UCSD-AML1 (cell line): ENCODE results near the gene RILPL1.
"Not testable (repeated sequence)": the region's sequence is repeated elsewhere in the genome, so short reads cannot be mapped to it uniquely, and the experiment has no call there.

Experiments
- DNase-seq: peaks from one replicate; lab custom pipeline; 2025; ENCODE audit not compliant: unreplicated experiment; lab: John Stamatoyannopoulos, UW

RILPL1 gene

DNA sequence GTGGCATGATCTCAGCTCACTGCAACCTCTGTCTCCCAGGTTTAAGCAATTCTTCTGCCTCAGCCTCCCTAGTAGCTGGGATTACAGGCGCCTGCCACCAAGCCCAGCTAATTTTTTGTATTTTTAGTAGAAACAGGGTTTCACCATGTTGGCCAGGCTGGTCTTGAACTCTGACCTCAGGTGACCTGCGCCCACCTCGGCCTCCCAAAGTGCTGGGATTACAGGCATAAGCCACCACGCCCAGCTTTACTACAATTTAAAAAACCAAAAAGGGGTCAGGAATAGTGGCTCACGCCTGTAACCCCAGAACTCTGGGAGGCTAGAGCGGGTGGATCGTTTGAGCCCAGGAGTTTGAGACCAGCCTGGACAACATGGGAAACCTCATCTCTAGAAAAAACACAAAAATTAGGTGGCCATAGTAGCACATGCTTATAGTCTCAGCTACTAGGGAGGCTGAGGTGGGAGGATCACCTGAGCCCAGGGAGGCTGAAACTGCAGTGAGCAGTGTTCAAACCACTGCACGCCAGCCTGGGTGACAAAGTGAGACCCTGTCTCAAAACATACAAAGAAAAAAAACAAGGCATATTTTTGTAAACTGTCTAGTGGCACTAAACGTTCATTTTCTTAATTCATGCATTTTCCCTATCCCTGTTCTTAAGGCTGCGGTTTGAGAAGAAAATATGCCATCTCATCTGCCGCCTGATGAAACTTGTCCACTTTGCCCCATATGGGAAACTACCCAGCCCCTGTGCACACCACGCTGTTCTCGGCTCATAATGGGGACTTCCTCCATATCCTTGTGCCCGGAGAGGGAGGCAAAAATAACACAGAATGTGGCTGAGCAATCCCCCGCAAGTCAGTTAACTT, 101.3 kb downstream of the RILPL1 start:
- DNase-seq = peak; percentile 64

DNA sequence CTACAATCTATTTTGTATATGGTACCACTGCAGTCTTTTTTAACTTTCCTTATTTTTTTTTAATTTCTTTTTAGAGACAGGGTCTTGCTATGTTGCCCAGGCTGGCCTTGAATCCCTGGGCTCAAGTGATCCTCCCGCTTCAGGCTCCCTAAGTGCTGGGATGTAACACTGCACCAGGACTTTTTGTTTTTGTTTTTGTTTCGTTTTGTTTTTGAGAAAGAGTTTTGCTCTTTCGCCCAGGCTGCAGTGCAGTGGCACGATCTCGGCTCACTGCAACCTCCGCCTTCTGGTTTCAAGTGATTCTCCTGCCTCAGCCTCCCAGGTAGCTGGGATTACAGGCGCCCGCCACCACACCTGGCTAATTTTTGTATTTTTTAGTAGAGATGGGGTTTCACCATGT, 104.4 kb downstream of the RILPL1 start:
- not testable (repeated sequence) for DNase-seq

DNA sequence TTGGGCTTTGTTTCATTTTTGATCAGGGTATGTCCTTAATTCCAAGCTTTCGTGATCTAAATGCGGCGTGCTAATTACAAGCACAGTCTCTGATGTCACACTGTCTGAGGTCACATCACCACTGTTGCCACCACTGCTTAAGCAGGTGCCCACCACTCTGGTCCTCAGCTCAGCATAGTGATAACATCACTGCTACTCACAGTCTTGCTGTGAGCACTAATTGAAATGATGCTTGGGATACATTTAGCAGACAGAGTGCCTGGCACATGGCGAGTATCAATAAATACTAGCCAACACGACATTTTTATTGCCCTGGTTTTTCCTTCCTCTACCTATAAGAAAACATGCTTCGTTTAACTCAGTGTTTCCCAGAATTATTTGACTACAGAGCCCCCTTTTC, 104.9 kb downstream of the RILPL1 start:
- DNase-seq = no peak

DNA sequence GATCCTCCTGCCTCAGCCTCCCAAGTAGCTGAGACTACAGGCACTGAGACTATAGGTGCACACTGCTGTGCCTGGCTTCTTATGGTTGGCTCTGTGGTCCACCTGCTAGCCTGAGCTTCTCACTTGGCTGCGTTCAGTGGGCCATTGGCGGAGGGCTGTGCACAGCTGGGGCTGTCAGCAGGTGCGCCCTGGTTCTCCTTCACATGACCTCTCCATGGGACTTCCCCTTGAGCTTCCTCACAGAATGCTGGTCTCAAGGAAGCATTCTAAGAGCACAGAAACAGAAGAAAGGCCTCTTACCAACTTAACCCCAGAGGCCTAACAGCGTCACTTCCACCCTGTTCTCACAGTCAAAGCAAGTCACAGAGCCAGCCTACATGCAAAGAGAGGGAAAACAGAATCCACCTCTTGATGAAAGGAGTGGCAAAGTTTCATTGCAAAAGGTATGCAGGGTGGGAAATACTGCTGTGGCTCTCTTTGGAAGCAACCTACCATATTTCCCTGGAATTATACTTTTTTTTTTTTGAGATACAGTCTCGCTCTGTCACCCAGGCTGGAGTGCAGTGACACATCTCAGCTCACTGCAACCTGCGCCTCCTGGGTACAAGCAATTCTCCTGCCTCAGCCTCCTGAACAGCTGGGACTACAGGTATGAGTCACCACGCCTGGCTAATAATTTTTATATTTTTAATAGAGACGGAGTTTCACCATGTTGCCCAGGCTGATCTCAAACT, 106.3 kb downstream of the RILPL1 start:
- DNase-seq = no peak

DNA sequence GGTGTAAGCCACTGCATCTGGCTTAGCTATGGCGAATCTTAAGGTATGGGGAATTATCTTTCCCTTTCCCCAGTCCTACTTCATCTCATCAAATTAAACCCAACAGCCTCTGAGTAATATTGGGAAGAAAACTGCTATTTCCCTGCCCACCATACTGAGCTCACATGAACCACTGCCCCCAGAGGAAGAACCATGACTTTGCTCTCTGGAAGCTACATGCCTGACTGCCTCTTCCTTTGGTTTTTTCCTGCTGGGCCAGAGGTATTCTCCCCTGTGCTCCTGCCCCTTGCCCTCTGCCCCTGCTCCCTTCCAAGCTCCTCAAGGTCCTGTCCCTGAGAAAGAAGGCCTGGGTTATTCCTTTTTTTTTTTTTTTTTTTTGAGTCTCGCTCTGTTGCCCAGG, 112.2 kb downstream of the RILPL1 start:
- DNase-seq = no peak
